ENCODE measurements around the gene CHRDL2. TPM values are rescaled to one million over a fixed set of nuclear protein-coding genes. Genes with fewer than 3 reads are reported as not detected.
A peak's percentile ranks its signal among the peaks of the same experiment; 100 is the strongest.

The CHRDL2 gene
- total RNA-seq, 2 experiments from 2014 or later = not detected

- no peaks in the 10 kb centered on the region for H3K27me3 Mint-ChIP-seq
- ATAC-seq (peak; percentile 27), DNase-seq (no peak)
- no peaks in the 10 kb centered on the region for H3K4me1 Mint-ChIP-seq (ENCODE audit: low read depth)
- ChIA-PET POLR2A (interaction anchor here (0.6 kb wide), 1 partner anchor 531 kb away, joined by 3 read pairs; no protein-coding TSS in a partner anchor), CTCF (interaction anchor here (0.8 to 1.0 kb wide), 3 partner anchors 12 to 61 kb away, joined by 4 to 5 read pairs (median 4); no protein-coding TSS in a partner anchor)
- H3K9me3 Mint-ChIP-seq = no peaks in the 10 kb centered on the region
- H3K4me3 Mint-ChIP-seq = no peak overlapping the region
- no peaks in the 10 kb centered on the region for H3K36me3 Mint-ChIP-seq (ENCODE audit: low read depth)
- TF ChIP-seq CTCF (IDR thresholded peaks at IDR 0.05) = no peak
- intact Hi-C loops (cut with micrococcal nuclease) = no loop called here
- no peak overlapping the region for H3K27ac Mint-ChIP-seq
These were observed 41.6 kb downstream of the CHRDL2 start for GRCh38 chr11:74689666-74690065.

GRCh38 chr11:74687237-74688023, 43.8 kb downstream of the CHRDL2 start:
- ChIA-PET POLR2A (no interaction called here), CTCF (interaction anchor here (1.3 to 8.2 kb wide), 3 partner anchors 14 to 52 kb away, joined by 3 to 54 read pairs (median 8); no protein-coding TSS in a partner anchor)
- Mint-ChIP-seq H3K4me3 (no peak overlapping the region), H3K36me3 (ENCODE audit: low read depth) (no peaks in the 10 kb centered on the region), H3K27me3 (peaks cover 7% of the 10 kb centered on the region), H3K9me3 (no peaks in the 10 kb centered on the region), H3K27ac (no peak overlapping the region), H3K4me1 (ENCODE audit: low read depth) (no peaks in the 10 kb centered on the region)
- intact Hi-C loops (cut with micrococcal nuclease) = no loop called here
- DNase-seq = no peak
- TF ChIP-seq CTCF (IDR thresholded peaks at IDR 0.05) = no peak
- no peak for ATAC-seq

GRCh38 chr11:74686792-74687191, 44.4 kb downstream of the CHRDL2 start:
- Mint-ChIP-seq H3K4me3 (no peak overlapping the region), H3K4me1 (ENCODE audit: low read depth) (no peaks in the 10 kb centered on the region), H3K36me3 (ENCODE audit: low read depth) (no peaks in the 10 kb centered on the region), H3K9me3 (no peaks in the 10 kb centered on the region), H3K27me3 (peaks cover 7% of the 10 kb centered on the region), H3K27ac (no peak overlapping the region)
- ATAC-seq (no peak), DNase-seq (no peak)
- TF ChIP-seq CTCF (IDR thresholded peaks at IDR 0.05) = no peak
- intact Hi-C loops (cut with micrococcal nuclease) = no loop called here
- CTCF ChIA-PET = interaction anchor here (1.3 to 8.2 kb wide), 3 partner anchors 14 to 53 kb away, joined by 3 to 54 read pairs (median 8); no protein-coding TSS in a partner anchor
- POLR2A ChIA-PET = no interaction called here

GRCh38 chr11:74685905-74686304, 45.3 kb downstream of the CHRDL2 start:
- Mint-ChIP-seq H3K4me1 (ENCODE audit: low read depth) (no peaks in the 10 kb centered on the region), H3K9me3 (no peaks in the 10 kb centered on the region), H3K36me3 (ENCODE audit: low read depth) (no peaks in the 10 kb centered on the region), H3K27ac (no peak overlapping the region), H3K27me3 (peaks cover 7% of the 10 kb centered on the region), H3K4me3 (no peak overlapping the region)
- TF ChIP-seq CTCF (IDR thresholded peaks at IDR 0.05) = no peak
- intact Hi-C loops (cut with micrococcal nuclease) = no loop called here
- POLR2A ChIA-PET = no interaction called here
- DNase-seq (no peak), ATAC-seq (no peak)
- CTCF ChIA-PET = interaction anchor here (1.3 to 8.2 kb wide), 3 partner anchors 15 to 54 kb away, joined by 3 to 54 read pairs (median 8); no protein-coding TSS in a partner anchor

- Mint-ChIP-seq H3K4me3 (no peak overlapping the region), H3K27ac (no peak overlapping the region), H3K4me1 (ENCODE audit: low read depth) (no peaks in the 10 kb centered on the region), H3K9me3 (no peaks in the 10 kb centered on the region), H3K36me3 (ENCODE audit: low read depth) (no peaks in the 10 kb centered on the region), H3K27me3 (peaks cover 7% of the 10 kb centered on the region)
- POLR2A ChIA-PET = no interaction called here
- CTCF ChIA-PET = interaction anchor here (0.9 to 8.2 kb wide), 2 partner anchors 16 to 41 kb away, joined by 4 to 54 read pairs; no protein-coding TSS in a partner anchor
- DNase-seq (no peak), ATAC-seq (no peak)
- intact Hi-C loops (cut with micrococcal nuclease) = no loop called here
- no peak for TF ChIP-seq CTCF (IDR thresholded peaks at IDR 0.05)
These were observed 45.9 kb downstream of the CHRDL2 start for GRCh38 chr11:74685338-74685737.

Data from activated CD8-positive, alpha-beta T cell treated with anti-CD3 and anti-CD28 coated beads for 36 hours (primary cell).